Kidney glomerular epithelial cell (primary cell): ENCODE measurements around the gene DHH.
"Not testable (repeated sequence)": the region's sequence is repeated elsewhere in the genome, so short reads cannot be mapped to it uniquely, and the experiment has no call there.

ENCODE experiments used
- DNase-seq: peaks from one replicate; lab custom pipeline; 2025; lab: John Stamatoyannopoulos, UW

DHH gene

DNA sequence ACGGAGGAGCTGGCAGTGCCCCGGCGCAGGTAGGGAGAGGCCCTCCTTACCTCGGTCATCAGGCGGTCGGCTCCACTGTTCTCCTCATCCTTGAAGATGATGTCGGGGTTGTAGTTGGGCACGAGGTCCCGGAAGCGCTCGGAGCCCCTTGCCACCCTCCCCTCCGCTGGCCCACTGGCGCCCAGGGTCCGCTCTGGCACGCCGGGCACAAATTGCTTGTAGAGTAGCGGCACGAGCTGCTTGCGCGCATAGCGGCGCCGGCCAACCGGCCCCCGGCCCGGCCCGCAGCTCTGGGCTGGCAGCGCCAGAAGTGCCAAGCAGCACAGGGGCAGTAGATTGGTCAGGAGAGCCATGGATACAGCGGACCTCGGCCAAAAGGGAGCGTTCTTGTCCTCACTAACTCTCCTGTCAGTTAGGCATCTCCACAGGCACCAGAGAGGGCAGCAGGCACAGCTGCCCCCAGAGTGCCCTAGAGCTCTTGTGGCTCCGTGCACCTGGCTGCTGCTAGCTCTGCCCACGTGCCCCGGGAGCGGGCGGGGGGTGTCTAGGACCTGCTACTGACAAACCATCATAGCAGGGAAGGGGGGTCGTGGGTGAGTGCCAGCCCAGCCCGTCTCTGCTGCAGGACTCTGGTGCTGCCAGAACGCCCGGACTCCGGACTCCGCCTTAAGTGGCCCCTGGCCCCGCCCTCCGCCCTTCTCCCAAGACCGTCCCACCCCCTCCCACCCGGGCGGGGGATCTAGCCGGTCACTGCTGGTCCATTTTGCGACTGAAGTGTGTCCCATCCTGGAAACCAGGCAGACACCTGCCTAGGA is at the start of gene DHH:
Gene DHH, minus strand, starts transcription at position 642 of the 815 bp plus-strand sequence. Its CDS starts 289 bp downstream, at position 353.
- no peak for DNase-seq

DNA sequence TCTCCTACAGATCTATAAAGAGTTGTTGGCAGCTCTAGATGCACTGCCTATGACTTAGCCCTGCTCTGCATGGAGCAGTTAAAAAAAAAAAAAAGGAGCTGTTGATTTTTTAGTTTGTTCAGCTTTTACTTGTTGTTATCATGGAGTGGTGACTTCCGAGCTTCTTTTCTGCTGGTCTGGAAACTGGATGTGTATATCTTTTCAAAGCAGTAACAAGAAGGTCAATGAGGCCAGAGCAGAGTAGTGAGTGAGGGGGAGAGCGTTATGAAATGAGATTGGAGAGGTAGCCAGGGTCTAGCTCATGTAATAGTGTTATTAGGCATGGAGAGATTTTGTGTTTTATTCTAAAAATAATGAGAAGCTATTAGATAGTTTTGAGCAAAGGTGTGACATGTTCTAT is 49.8 kb upstream of the DHH start:
- DNase-seq, result no peak

DNA sequence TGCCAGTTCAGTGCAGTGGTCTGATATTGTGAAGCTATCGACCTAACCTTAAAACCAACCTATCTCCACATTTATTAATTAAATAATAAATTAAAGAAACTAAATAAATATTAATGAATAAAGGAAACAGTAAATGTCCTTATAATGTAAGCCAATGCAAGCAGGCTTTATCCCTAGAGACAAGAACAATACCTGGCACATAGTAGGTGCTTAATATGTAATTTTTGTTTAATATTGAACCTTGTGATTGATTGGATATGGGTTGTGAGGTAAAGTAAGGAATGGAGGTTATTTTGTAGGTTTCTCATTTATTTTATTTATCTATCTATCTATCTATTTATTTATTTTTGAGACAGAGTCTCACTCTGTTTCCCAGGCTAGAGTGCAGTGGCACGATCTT is 44.4 kb upstream of the DHH start:
- no peak for DNase-seq

DNA sequence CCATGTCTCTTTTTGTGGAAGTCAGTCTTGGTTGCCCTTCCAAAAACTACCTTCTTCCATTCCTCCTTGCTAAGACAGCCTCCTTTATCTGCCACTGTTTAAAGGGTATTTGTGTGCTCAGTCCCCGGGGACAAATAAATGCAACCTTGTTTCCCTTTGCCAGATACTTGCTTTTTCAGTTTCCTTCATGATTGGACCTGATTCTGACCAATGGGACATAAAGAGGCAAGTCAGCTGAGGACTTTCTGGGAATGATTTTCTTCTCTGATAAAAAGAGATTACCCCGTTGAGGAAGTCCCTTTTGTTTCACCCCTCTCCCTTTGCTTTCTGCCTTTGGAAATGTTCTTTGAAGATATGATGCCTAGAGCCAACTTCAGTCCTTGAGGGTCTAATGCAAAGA is 44.0 kb upstream of the DHH start:
- no peak for DNase-seq

DNA sequence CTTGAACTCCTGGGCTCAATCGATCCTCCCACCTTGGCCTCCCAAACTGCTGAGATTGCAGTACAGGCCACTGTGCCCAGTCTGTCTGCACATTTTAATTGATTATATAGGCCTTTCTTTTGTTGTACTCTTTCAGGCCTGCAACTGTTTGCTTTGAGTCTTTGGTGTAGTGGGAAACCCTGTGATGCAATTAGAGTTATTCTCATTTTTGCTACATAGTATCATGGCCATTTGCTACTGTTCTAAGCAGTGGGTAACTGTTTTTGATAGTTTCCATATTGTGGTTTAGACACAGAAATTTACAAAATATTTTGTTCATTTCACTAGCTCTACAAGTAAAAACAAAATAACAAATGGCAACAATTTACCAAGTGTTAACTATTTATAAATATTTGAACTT is 42.9 kb upstream of the DHH start:
- DNase-seq, result no peak

DNA sequence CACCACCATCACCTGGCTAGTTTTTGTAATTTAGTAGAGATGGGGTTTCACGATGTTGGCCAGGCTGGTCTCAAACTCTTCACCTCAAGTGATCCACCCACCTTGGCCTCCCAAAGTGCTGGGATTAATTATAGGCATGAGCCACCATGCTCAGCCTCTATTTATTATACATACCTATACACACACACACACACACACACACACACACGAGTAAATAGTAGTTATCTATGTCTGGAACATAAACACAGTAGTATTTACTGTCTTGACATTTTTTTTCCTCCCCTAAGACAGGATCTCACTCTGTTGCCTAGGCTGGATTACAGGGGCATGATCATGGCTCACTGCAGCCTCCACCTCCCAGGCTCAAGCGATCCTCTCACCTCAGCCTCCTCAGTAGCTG is 42.4 kb upstream of the DHH start:
- not testable (repeated sequence) for DNase-seq

DNA sequence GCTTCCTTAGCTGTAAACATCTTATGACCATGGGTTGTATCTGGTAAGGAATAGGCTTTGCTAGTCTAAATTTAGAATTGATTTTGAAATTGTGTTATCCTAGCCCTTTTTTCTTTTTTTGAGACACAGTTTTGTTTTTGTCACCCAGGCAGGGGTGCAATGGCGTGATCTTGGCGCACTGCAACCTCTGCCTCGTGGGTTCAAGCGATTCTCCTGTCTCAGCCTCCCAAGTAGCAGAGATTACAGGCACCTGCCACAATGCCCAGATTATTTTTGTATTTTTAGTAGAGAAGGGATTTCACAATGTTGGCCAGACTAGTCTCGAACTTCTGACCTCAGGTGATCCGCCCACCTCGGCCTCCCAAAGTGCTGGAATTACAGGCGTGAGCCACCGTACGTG is 39.0 kb upstream of the DHH start:
- DNase-seq, result no peak

DNA sequence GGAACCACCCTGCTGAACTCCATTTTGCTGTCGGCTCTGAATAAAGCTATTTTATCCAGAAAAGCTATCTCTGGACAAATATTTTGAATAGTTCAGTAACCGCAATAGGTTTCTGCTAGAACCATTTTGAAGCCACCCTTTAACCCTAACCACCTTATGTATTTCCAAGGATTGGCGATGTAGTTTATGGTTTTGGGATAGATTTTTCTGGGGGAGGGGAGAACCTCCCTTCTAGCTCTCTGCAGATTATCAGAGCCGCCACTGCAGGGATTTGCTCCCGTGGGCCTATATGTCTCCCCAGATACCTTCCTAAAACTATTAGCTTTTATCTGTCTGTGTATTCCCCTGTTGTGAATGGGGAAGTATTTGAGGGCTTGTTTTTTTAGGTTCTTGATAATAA is 38.4 kb upstream of the DHH start:
- no peak for DNase-seq

DNA sequence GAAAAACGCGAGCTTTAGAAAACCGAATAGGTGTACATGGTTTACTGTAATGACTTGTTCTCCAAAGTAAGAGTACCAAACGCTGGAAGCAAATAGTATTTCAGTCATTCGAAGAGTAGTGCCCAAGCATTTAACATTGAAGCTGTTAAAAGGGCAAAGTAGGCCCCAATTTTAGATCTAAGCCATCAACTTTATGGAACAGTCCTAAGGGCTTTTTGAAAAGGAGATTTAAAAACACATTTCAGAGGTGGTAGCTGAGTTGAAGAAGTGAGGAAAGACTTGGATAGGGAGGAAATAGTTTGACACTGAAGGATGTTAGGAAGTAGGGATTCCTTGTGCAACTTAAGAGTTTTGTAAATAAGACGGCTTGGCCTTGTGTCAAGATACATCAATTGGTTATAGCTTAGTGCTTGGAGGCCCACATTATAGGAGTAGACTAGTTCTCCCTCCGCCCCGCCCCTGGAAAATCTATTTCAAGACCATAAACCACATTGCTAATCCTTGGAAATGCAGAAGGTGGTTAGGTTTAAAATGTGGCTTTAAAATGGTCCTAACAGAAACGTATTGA is 37.4 kb upstream of the DHH start:
- no peak for DNase-seq

DNA sequence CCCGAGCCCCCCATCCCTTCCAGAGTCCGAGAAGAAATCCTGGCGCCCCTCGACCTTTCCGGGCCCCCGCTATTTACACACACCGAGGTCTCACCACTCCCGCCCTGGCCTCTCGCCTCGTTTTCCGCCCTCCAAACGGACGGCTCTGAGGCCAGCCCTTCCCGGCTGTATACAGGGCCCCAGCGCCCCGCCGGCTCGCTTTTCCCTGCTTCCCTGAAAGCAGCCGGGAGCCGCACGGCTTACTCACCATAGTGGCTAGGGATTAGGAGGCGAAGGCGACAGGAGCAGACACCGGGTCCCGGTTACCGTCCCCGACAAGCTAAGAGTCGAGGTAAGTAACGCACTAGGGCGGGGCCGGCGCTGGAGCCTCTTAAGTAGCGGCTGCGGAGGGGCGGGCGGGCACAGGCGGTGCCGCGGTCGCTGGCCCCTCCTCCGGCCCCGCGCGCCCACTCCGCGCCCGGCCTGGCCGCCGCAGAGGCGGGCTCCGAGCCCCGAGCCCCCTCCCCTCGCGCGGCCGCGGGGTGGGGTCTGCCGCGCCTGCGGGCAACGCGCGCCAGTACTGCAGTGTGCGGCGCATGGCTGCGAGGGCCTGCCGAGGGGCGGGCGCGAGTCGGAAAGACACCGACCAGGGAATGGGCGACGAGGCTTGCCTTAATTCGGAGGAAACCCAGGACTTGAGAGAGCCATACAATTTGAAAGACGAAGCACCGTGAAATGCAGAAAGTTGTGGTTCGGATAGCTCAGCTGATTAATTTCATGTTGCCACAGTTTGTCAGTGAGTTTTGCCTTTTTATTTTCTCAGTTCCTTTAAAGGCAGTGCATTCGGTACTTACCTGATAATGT is 36.7 kb upstream of the DHH start, which contains the start of gene TUBA1B:
Gene TUBA1B, minus strand, starts transcription at position 345 of the 843 bp plus-strand sequence. Its CDS starts 95 bp downstream, at position 250.
- DNase-seq, result peak; percentile 80

DNA sequence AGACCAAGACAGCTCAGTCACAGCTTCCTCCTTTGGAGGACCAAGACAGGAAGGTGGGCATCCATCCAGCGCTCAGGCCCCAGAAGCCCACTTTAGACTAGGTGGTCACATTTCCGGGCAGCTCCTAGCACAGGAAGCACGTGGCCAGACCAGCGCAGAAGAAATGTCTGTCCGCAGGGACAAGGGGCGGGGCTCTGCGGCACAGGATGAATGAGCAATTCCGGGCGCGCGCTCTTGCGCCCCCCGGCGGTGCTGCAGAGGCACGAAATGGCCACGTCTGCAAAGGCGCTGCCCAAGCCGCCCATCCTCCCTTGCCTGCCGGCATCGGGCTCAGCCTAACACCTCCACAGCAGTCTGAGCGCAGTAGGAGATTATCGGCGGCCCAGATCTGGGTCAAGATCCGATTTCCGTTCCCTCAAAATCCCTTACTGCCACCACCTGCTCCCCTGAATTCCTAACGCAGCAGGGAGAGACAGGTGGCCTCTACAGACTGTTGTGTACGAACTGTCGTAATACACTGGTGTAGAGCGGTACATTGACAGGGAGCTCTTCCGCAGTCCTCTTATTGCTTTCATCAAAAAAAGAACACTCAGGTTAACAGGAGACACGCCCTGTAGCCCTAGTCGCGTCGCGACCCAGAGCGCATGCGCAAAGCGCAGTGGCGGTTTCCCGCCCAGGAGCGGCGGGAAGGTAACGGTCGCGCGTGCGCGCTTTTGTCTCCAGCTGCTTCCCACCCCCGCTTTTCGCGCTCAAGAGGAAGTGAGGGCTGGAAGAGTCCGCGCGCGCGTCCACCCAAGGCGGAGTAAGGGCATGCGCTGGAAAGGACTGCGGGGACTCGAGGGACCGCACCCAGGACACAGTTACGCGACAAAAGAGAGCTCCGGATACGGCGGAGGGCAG is 35.8 kb upstream of the DHH start:
- peak; percentile 89 for DNase-seq

DNA sequence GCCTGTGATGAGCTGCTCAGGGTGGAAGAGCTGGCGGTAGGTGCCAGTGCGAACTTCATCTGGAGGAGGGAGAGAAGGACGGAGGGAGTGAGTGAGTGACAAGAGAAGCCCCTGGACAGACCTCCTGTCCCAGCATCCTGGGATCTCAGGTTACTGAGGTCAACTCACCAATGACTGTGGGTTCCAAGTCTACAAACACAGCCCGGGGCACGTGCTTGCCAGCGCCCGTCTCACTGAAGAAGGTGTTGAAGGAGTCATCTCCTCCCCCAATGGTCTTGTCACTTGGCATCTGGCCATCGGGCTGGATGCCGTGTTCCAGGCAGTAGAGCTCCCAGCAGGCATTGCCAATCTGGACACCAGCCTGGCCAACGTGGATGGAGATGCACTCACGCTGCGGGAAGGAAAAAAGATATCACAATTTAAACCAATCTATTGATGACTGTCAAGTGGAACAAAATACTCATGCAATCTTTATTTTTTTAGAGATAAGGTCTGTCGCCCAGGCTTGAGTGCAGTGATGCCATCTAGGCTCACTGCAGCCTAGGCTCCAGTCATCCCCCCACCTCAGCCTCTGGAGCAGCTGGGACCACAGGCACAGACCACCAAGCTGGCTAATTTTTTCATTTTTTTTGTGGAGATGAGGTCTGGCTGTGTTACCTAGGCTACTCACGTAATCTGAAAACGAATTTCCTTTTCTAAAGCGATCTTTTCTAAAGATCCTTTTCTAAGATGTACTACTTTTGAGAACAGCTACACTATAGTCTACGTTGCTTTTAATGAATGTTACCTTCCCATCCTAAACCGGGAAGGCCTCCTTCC is 34.9 kb upstream of the DHH start:
- no peak for DNase-seq

DNA sequence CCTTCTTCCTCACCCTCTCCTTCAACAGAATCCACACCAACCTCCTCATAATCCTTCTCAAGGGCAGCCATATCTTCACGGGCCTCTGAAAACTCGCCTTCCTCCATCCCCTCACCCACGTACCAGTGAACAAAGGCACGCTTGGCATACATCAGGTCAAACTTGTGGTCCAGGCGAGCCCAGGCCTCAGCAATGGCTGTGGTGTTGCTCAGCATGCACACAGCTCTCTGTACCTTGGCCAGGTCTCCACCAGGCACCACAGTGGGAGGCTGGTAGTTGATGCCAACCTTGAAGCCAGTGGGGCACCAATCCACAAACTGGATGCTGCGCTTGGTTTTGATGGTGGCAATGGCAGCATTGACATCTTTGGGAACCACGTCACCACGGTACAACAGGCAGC is 33.4 kb upstream of the DHH start:
- DNase-seq, result not testable (repeated sequence)

DNA sequence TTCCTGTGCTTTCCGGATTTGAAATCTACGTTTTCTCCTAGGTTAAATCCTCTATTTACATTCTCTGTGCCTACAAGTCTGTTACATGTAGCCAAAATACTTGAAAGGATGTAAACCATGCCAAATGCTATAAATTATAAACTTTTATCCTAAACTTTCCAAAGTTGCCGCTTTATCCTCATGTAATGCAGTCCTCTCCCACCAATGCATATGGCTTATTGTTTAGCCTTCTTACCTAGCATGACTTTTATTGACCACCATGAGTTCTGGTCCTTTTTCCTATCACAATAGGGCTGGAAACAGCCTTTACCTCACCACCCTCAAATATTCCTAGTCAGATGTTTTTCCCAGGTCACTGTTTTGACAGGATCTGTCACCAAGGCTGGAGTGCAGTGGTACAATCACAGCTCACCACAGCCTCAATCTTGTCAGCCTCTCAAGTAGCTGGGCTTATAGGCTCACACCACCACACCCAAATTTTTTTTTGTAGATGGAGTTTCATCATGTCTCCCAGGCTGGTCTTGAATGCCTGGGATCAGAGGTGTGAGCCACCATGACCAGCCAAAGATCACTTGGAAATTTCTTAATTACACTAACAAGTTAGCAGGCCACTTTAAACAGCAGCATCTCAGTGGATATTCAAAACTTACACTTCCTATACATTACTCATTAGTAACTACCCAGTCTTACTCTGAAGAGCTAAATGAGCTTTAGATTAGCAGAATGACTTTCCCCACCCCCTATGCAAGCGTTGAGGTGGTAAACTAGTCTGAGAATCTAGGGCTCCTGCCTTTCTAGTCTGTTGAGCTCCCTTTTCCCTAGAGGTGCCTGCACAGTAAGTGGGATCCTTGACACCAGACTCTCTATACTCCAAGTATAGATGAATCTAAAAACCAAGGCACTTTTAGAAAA is 32.5 kb upstream of the DHH start:
- no peak for DNase-seq

DNA sequence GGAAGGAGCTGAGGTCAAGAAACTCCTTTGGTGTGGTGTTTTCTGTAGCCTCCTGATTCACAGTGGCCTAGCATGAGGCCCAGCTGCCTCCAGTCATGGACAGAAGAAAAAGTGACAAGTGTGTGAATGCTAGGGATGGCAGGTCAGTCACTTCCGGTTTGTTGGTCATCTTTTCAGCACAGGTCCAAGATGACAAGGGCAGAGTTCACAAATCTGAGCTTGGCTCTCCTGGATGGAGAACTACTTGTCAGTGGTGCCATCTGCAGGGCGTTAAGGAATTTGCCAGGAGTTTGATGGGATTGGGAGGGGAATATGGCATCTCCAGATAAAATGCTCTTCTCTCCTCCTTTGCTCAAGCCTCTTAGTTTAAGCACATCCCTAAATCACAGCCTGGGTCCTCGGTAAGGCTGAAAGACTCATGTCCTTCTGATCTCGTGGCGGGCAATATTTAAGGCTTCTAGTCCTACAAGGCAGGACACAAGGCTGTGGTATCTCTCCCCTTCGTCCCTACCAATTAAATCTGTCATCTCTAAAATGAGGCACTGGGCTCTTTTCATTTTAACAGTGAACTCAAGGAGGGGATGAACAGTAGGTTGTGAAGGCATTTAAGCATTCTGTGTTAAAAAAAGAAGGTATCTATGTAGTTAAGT is 26.6 kb upstream of the DHH start:
- peak; percentile 57 for DNase-seq

DNA sequence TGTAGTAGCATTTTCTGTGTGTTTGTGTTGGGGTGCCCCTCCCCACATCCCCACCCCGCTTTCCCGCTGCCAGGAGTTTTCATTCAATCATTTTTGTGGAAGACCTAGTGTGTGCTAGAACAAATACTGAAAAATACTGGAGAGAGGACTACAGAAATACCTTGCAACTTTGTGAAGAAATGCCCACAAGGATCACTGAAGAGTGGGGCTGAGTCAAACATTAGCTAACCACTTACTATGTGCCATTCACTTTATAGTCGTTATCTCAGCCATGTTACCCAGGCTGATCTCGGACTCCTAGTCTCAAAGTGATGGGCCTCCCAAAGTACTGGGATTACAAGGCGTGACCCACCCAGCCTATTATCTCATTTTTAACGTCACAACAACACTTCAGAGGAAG is 16.6 kb upstream of the DHH start:
- peak; percentile 36 for DNase-seq

DNA sequence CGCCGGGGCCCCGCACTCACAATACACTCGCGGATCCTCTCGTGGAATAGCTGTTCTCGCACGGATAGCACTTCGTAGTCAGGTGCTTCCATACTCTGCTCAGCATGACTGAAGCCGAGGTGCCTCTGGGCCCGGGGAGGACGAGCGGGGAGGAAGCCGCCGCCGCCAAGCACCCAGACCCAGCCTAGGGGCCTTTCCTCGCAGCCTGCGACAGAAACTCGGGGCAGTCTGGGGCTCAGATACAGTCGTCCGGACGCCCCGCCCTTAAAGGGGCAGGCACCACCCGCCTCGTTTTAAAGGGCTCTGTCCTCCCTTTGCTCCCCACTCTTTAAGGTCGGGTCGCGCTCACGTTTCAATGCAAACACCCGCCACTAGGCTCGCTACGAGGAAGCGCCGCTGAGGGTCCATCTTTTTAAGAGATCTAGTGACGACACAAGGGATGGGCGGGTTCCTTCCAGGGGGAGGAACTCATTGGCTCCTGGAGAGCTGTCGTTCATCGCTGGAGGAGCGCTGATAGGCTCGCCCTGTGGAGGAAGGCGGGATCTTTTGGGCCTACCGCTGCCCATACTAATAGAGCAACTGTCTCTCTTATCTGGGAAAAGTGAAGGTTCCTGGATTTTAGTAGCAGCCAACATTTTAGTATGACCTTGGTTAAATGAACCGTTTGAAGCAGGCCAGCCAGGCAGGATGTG is 16.0 kb upstream of the DHH start, which contains the start of gene LMBR1L:
Gene LMBR1L, minus strand, starts transcription at position 384 of the 692 bp plus-strand sequence. Its CDS starts 292 bp downstream, at position 92.
- DNase-seq, result peak; percentile 97
